Measurements from ENCODE around the gene RAB29.
"Not testable (repeated sequence)": the region's sequence is repeated elsewhere in the genome, so short reads cannot be mapped to it uniquely, and the experiment has no call there.

Gene RAB29

GRCh38 chr1:205763980-205764379, 11.3 kb downstream of the RAB29 start:
- DNase-seq, result no peak

GRCh38 chr1:205760606-205761005, 14.7 kb downstream of the RAB29 start:
- DNase-seq, result no peak

DNA sequence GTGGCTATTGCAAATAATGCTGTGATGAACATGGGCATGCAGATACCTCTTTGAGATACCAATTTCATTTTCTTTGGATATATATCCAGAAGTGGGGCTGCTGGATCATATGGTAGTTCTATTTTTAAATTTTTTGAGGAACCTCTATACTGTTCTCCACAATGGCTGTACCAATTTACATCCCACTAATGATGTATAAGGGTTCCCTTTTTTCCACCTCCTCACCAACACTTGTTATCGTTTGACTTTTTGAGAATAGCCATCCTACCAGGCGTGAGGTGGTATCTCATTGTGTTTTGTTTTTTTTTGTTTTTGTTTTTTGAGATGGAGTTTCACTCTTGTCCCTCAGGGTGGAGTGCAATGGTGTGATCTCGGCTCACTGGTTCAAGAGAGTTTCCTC, 18.7 kb downstream of the RAB29 start:
- no peak for DNase-seq

DNA sequence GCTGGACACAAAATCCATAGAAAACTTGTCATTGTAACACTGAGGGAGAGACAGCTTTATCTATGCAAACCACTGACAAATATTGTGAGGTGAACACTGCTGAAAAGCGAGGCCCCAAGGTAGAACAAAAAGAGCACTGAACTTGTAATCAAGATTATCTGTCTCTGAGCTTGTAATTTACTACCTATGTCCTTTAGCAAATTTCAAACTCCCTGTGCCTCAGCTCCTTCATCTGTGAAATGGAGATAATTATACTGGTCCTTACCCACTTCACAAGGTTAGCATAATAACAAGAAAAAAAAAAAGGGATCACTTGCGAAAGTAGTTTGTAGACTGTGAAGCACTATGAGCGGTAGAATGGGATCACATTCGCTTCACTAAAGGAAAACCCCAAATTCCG, 20.4 kb downstream of the RAB29 start:
- no peak for DNase-seq

DNA sequence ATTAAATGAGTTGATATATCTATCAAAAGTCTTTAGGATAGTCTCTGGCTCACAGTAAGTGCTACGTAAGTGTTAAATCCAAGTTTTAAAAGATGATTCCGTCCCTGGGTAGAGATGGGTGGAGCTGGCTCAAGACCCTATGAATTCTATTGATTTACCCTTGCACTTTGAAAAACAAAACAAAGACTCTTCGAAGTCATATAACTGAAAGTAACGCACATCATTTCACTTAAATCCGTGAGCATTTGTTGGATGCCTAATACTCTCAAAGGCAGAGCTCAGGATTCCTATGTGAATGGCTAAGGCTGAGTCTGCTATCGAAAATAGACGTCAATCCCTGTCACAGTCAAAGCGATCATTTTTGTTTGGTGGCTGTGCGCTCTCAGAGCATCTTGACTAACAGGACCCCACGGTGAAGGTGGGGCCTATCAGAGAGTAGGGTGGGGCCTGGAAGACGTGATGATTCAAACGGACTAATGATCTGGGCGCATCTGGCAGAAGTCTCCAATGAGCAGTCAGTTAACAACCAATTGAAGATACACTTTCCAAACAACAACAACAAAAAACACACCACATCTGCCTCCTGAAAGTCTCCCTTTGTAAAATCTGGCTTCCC, 24.1 kb downstream of the RAB29 start:
- DNase-seq, result no peak

DNA sequence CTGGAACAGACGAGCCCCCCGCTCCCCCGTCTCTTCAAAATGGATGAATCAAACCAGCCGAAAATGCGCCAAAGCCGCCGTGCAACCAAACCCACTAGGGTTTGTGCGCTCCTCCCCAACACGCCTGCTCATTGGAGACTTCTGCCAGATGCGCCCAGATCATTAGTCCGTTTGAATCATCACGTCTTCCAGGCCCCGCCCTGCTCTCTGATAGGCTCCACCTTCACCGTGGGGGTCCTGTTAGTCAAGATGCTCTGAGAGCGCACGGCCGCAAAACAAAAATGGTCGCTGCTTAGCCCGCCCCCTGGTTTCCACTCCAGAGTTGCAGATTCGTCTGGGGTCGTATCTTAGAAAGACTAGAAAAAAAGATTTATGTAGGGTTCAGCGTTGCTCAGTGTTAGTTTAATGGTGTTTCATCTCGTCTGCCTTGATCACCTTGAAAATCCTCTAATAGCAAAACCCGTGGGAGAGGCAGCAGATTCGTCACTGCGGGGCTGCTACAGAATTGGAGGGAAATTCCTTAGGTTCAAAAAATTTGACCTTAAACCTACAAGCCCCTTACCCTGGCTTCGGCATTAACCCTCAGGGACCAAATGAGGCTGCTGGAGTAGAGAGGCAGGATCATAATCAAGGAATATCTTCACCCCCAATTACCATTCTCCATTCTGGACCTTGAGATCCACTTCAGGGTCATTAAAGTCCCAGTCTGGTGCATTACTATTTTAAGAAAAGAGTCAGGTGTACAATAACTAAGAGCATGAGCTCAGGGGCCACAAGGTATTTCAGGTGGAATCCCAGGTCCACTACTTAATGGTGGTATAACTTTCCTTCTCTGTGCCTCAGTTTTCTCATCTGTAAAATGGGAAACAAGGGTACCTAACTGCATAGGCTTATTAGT, 24.9 kb downstream of the RAB29 start, which contains the start of gene NUCKS1:
Gene NUCKS1 (minus strand): TSS at position 45 of the 898 bp plus-strand sequence. CDS start 209 bp downstream, outside the sequence.
- DNase-seq, result peak; percentile 98

DNA sequence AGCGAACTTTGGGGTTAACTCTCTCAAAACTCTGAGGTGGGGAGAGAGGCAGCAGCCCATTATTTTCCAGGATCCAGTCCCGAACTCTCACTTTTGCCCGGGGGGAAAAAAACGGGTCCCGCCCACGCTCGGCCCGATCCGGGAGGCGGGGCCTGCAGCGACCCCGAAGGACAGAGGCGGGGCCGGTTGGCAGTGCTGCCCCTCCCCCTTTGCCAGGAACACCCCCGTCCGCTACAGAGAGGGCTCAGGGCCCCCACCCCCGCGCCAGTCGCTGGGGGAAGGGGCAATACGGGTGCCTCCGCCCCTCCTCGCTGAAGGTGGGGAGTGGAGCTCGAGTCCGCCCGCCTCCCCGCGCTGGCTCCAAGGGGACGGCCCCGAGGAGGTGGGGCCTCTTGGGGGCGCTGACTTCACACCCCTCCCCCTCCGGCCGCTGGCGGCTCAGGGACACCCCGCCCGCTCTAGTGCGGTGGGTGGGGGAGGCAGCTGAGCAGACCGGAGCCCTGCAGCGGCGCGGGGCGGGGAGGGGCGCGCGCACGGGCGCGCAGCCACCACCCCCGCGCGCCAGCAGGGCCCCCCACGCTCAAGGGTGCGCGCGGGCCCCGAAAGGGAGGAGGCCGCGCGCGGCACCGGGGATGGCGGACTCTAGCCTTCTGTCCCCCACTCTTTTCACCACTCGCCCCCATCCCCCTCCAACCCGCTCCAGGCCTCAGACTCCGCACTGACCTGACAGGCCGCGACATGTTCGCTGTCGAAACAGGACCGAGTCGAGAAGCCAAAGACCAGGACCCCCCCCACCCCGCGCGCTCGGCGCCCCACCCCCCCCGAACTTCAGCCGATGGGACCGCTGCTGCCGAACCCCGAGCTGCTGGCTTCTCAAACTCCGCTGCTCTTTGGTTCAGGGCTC, 25.8 kb downstream of the RAB29 start:
- peak; percentile 98 for DNase-seq

DNA sequence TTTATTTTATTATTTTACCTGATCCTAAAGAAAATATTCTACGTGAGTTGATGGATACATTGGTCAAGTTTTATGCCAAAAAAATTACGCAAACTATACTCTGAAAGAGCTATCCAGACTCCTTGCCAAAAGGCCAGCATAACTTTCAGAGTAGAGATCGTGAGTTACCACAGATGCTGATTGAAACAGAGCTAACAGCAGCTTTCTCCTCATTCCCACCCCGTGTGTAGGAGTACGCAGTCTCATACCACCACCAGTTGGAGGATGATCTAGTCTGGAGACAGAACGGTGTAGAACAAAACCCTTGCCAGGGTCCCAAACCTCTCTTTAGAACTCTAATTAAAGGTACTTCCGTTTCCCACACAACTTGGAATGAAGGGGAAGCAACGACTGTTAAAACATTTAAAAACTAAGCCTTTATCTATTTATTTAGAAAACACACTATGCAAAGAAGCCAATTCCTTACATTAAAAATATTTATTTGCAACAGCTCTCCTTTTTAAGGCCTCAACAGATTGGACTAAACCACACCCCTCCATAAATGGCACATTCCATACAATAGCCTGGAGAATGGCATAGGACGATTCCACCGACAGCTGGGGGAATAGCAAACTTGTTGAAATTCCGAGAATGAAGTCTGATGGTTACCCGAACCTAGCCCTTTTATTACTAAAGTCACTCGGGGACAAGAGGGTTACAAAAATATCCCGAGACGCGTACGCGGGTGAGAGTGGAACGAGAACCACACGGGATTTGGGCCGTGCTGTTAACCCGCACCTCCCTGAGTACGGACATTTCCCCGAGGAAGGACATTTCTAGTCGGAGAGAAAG, 26.7 kb downstream of the RAB29 start:
- peak; percentile 65 for DNase-seq

GRCh38 chr1:205746757-205747412, 28.4 kb downstream of the RAB29 start:
- DNase-seq, result no peak

- DNase-seq, result no peak
Observed at GRCh38 chr1:205744403-205744802, 30.9 kb downstream of the RAB29 start.

DNA sequence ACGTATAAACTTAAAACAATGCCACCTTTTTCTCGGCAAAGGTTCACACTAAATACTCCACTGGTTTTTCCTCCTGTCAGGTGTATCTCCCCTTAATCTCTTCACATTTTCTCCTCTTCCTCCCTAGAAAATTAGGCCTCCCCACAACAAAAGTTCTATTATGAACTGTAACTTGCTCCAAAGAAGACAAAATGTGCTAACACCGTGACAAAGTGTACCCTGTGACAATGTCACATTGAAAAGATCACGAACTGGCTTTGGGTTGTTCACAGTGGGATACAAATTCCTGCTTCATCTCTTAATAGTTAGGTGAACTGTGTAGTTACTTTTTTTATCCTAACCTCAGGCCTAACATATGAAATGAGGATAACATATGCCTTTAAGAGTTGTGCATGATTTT, 31.3 kb downstream of the RAB29 start:
- DNase-seq, result no peak

DNA sequence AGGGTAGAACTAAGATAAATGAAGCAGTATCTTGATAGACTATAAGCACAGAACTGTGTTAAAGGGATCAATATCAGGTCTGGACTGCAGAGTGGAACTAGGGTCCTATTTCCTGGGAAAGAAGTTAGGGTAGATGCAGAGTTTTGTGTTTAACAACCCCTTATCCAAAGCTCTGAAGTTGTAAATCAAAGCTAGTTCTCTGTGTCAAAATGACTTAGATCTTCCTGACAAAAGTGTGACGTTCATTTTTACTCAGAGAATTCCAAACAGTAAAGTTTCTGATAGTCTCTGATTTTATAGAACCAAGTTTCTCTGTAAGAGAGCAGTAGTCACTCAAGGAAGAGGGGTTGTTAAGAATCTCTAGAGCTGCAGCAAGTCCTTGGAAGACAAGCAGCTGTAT, 33.6 kb downstream of the RAB29 start:
- no peak for DNase-seq

GRCh38 chr1:205739348-205740160, 35.7 kb downstream of the RAB29 start:
- no peak for DNase-seq

DNA sequence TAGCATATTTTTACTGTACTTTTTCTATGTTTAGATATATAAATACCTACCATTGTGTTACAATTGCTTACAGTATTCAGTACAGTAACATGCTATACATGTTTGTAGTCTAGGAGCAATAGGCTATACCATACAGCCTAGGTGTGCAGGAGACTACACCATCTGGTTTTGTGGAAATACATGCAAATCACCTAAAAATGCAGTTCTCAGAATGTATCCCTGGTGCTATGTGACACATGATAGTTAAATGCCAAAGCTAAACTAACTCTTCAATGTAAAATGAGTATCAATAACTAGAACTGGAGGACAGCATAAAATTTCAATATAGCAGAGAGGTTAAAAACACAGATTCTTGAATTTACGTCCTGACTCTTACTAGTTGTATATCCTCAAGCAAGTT, 40.1 kb downstream of the RAB29 start:
- no peak for DNase-seq

- DNase-seq, result no peak
Observed at GRCh38 chr1:205733438-205734175, 41.7 kb downstream of the RAB29 start.

DNA sequence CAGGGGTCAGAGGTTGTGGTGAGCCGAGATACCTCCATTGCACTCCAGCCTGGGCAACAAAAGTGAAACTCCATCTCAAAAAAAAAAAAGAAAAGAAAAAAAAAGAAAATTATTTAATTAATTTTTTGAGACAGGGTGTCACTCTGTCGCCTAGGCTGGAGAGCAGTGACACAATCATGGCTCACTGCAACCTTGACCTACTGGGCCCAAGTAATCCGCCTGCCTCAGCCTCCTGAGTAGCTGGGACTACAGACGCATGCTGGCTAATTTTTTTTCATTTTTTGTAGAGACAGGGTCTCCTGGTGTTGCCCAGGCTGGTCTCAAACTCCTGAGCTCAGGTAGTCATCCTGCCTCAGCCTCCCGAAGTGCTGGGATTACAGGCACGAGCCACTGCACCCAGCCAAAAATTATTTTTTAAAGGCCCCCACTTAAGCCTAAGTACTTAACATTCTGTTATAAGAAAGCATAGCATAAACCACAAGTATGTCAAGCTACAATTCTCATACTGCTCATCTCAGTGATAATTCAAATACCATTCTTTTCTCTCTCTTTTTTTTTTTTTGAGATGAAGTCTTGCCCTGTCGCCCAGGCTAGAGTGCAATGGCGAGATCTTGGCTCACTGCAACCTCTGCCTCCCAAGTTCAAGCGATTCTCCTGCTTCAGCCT, 45.2 kb downstream of the RAB29 start:
- DNase-seq, result no peak

DNA sequence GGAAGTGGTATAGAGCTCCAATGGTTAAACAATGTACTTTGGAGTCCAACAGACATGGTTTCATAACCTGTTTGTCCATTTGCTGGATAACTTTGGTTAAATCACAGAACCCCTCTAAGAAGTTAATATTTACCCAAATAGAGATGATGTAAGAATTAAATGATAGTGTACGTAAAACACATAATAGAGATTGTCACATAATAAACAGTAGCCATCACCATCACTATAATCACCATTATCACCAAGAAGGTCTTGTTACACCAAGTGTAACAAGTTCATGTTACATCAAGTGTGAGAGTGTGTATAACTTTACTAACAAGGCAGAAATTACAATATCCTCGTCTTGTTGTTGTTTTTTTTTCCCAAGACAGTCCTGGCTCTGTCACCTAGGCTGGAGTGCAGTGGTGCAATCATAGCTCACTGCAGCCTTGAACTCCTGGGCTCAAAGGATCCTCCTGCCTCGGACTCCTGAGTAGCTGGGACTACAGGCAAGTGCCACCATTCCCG, 48.6 kb downstream of the RAB29 start:
- no peak for DNase-seq

- no peak for DNase-seq
Observed at GRCh38 chr1:205725514-205725913, 49.8 kb downstream of the RAB29 start.

- not testable (repeated sequence) for DNase-seq
Observed at GRCh38 chr1:205720740-205721139, 54.5 kb downstream of the RAB29 start.

Measured in stimulated activated CD4-positive, alpha-beta T cell treated with anti-CD3 and anti-CD28 coated beads, Interleukin-1b, Interleukin-23, amount 100 ng/mL, for 48 hours (primary cell).